Measurements from ENCODE around the gene RBP3. TPM values are rescaled to one million over a fixed set of nuclear protein-coding genes. Genes with fewer than 3 reads are reported as not detected.

RBP3 gene
- total RNA-seq, 4 donors from 2014 or later, result not detected

GRCh38 chr10:47404937-47405336 is 56.8 kb downstream of the RBP3 start:
- DNase-seq (ENCODE audit: low spot score) (no peak), ATAC-seq (ENCODE audit: low FRiP score) (no peak)
- TF ChIP-seq CTCF (IDR thresholded peaks at IDR 0.05), result no peak

- no peak for ATAC-seq (ENCODE audit: low FRiP score)
- no peak for TF ChIP-seq CTCF (IDR thresholded peaks at IDR 0.05)
- no peak for DNase-seq (ENCODE audit: low spot score)
Observed at GRCh38 chr10:47405857-47406547, 57.8 kb downstream of the RBP3 start.

GRCh38 chr10:47406548-47406869 is 58.3 kb downstream of the RBP3 start:
- DNase-seq (ENCODE audit: low spot score) (no peak), ATAC-seq (ENCODE audit: low FRiP score) (no peak)
- no peak for TF ChIP-seq CTCF (IDR thresholded peaks at IDR 0.05)

- DNase-seq (ENCODE audit: low spot score) (no peak), ATAC-seq (ENCODE audit: low FRiP score) (peak; percentile 67)
- no peak for TF ChIP-seq CTCF (IDR thresholded peaks at IDR 0.05)
Observed at GRCh38 chr10:47406870-47407691, 58.9 kb downstream of the RBP3 start.

Other genes with a start within 250 kb of the RBP3 start
- gene GDF10, start 48.2 kb upstream of the RBP3 start, total RNA-seq, result 1 to 10 TPM in 1 of 4 donors, under 1 TPM in 3; 0.48 to 2.4 (median 0.66) TPM
- gene GDF2, start 25.9 kb upstream of the RBP3 start, total RNA-seq, result not detected
- under 1 TPM in 2 of 4 donors, not detected in 2; 0.19 to 0.25 TPM for gene ZNF488, start 35.9 kb downstream of the RBP3 start, total RNA-seq
- gene ANXA8, start 135.8 kb downstream of the RBP3 start, total RNA-seq, result 100 to 1,000 TPM in 2 of 4 donors, 10 to 100 TPM in 1, 1 to 10 TPM in 1; 1.3 to 183 (median 117) TPM
- gene FAM25G, start 143.3 kb downstream of the RBP3 start, total RNA-seq, result not detected
- 10 to 100 TPM in 2 of 4 donors, 1 to 10 TPM in 2; 1.3 to 13.1 (median 10.4) TPM for gene AGAP9, start 175.3 kb downstream of the RBP3 start, total RNA-seq

Measured in omental fat pad (tissue), 4 donors.